ENCODE data around the gene FN1. TPM values are rescaled to one million over a fixed set of nuclear protein-coding genes. Genes with fewer than 3 reads are reported as not detected.

FN1 gene
- total RNA-seq, 1 experiment from 2014 or later: 133 TPM

- no peak for DNase-seq
- Mint-ChIP-seq H3K27me3 (ENCODE audit: unreplicated experiment) (no peaks in the 10 kb centered on the region), H3K27ac (ENCODE audit: unreplicated experiment) (no peak overlapping the region), H3K4me3 (ENCODE audit: low read depth, unreplicated experiment) (no peak overlapping the region), H3K36me3 (ENCODE audit: insufficient read depth, unreplicated experiment) (peaks cover 27% of the 10 kb centered on the region), H3K9me3 (ENCODE audit: low read depth, unreplicated experiment) (no peaks in the 10 kb centered on the region), H3K4me1 (ENCODE audit: low read depth, unreplicated experiment) (peaks cover 14% of the 10 kb centered on the region)
- TF ChIP-seq CTCF (IDR thresholded peaks at IDR 0.05; ENCODE audit: unreplicated experiment): no peak
- intact Hi-C loops (cut with micrococcal nuclease; ENCODE audit: unreplicated experiment): no loop called here
- CTCF ChIA-PET: interaction anchor here (0.6 kb wide), 1 partner anchor 26 kb away, joined by 3 read pairs; no protein-coding TSS in a partner anchor
- no TSS peak for BruUV-seq (replicated peaks)
Observed at GRCh38 chr2:215439980-215440512, 4.2 kb upstream of the FN1 start.

GRCh38 chr2:215439404-215439803 lies 3.5 kb upstream of the FN1 start:
- no peak for TF ChIP-seq CTCF (IDR thresholded peaks at IDR 0.05; ENCODE audit: unreplicated experiment)
- Mint-ChIP-seq H3K4me3 (ENCODE audit: low read depth, unreplicated experiment) (no peak overlapping the region), H3K36me3 (ENCODE audit: insufficient read depth, unreplicated experiment) (peaks cover 32% of the 10 kb centered on the region), H3K9me3 (ENCODE audit: low read depth, unreplicated experiment) (no peaks in the 10 kb centered on the region), H3K27me3 (ENCODE audit: unreplicated experiment) (no peaks in the 10 kb centered on the region), H3K27ac (ENCODE audit: unreplicated experiment) (no peak overlapping the region), H3K4me1 (ENCODE audit: low read depth, unreplicated experiment) (peaks cover 14% of the 10 kb centered on the region)
- intact Hi-C loops (cut with micrococcal nuclease; ENCODE audit: unreplicated experiment): no loop called here
- CTCF ChIA-PET: interaction anchor here (0.6 kb wide), 1 partner anchor 26 kb away, joined by 3 read pairs; no protein-coding TSS in a partner anchor
- no peak for DNase-seq
- BruUV-seq (replicated peaks): no TSS peak

- Mint-ChIP-seq H3K27ac (ENCODE audit: unreplicated experiment) (no peak overlapping the region), H3K4me3 (ENCODE audit: low read depth, unreplicated experiment) (no peak overlapping the region), H3K4me1 (ENCODE audit: low read depth, unreplicated experiment) (peaks cover 22% of the 10 kb centered on the region), H3K36me3 (ENCODE audit: insufficient read depth, unreplicated experiment) (peaks cover 41% of the 10 kb centered on the region), H3K27me3 (ENCODE audit: unreplicated experiment) (no peaks in the 10 kb centered on the region), H3K9me3 (ENCODE audit: low read depth, unreplicated experiment) (no peaks in the 10 kb centered on the region)
- intact Hi-C loops (cut with micrococcal nuclease; ENCODE audit: unreplicated experiment): no loop called here
- DNase-seq: no peak
- TF ChIP-seq CTCF (IDR thresholded peaks at IDR 0.05; ENCODE audit: unreplicated experiment): no peak
- CTCF ChIA-PET: no interaction called here
- BruUV-seq (replicated peaks): no TSS peak
Observed at GRCh38 chr2:215437614-215438013, 1.7 kb upstream of the FN1 start.

GRCh38 chr2:215436705-215437565 lies 1.1 kb upstream of the FN1 start:
- CTCF ChIA-PET: no interaction called here
- no peak for TF ChIP-seq CTCF (IDR thresholded peaks at IDR 0.05; ENCODE audit: unreplicated experiment)
- intact Hi-C loops (cut with micrococcal nuclease; ENCODE audit: unreplicated experiment): no loop called here

More at GRCh38 chr2:215436705-215437565, 1.1 kb upstream of the FN1 start:
- DNase-seq: peak; percentile 12
- Mint-ChIP-seq H3K4me3 (ENCODE audit: low read depth, unreplicated experiment) (peak overlapping the region; percentile 78), H3K27ac (ENCODE audit: unreplicated experiment) (peak overlapping the region; percentile 75), H3K4me1 (ENCODE audit: low read depth, unreplicated experiment) (peaks cover 15% of the 10 kb centered on the region), H3K36me3 (ENCODE audit: insufficient read depth, unreplicated experiment) (peaks cover 37% of the 10 kb centered on the region), H3K9me3 (ENCODE audit: low read depth, unreplicated experiment) (no peaks in the 10 kb centered on the region), H3K27me3 (ENCODE audit: unreplicated experiment) (no peaks in the 10 kb centered on the region)
- no TSS peak for BruUV-seq (replicated peaks)
